NCI-H2081 treated with DMSO at 0.1 percent for 48 hours (cell line): ENCODE measurements around the gene KLC3.
"Not testable (repeated sequence)": the region's sequence is repeated elsewhere in the genome, so short reads cannot be mapped to it uniquely, and the experiment has no call there.

Experiments
- DNase-seq: peaks from one replicate; lab custom pipeline; 2025; lab: John Stamatoyannopoulos, UW

The KLC3 gene

GRCh38 chr19:45340232-45340898 is at the start of gene KLC3:
KLC3 (plus strand) TSS chr19:45340750; CDS start chr19:45345542, 4,792 bp downstream.
- no peak for DNase-seq

DNA sequence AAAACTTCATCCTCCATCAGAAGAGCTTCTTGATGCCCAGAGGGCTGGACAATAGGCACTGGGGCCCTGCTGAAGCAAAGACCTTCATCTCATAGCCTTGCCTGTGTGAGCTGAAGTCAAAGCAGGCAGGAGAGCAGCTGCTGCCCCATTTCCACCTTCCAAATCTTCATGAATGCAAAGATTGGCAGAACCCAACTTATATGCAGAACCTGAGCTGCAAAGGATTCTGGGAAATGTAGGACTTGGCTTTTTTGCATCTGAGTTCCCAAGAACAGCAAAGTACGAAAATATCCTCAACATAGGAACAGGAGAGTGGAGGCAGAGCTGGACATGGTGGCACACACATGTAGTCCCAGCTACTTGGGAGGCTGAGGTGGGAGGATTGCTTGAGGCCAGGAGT is 48.7 kb upstream of the KLC3 start:
- no peak for DNase-seq

GRCh38 chr19:45293682-45294081 is 46.9 kb upstream of the KLC3 start:
- no peak for DNase-seq

- no peak for DNase-seq
Observed at GRCh38 chr19:45294291-45295029, 46.1 kb upstream of the KLC3 start.

DNA sequence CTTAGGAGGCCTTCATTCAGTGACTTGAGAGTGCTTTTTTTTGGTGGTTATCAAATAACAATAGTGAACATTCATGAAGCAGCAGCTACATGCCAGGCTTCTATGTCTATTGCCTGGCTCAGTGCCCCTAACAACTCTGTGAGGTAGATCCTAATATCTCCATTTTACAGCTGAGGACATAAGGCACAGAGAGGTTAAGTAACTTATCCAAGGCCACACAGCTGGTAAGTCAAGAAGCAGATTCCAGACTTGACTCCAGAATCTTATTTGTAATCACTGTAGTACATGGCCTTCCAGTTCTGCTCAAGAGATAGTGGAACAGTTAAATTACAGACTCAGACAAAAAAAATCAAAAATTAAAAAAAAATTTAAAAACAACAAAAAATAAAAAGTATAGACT is 44.7 kb upstream of the KLC3 start:
- no peak for DNase-seq

DNA sequence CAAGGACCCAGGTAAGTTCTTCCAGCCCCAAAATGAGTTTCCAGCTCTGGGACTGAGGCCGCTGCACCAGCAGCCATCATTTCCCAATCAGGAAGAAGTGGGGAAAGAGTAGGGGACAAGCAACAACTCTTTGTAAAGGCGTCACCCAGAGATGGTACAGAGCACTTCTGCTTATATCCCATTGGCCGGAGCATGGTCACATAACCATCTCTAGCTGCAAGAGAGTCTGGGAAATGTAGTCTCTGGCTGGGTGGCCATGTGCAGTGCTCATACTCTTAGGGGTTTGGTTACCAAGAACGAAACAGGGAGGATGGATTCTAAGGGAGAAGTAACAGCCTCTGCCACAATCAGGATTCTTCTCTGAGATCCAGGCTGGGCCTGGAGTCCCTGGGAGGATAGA is 44.2 kb upstream of the KLC3 start:
- DNase-seq, result no peak

DNA sequence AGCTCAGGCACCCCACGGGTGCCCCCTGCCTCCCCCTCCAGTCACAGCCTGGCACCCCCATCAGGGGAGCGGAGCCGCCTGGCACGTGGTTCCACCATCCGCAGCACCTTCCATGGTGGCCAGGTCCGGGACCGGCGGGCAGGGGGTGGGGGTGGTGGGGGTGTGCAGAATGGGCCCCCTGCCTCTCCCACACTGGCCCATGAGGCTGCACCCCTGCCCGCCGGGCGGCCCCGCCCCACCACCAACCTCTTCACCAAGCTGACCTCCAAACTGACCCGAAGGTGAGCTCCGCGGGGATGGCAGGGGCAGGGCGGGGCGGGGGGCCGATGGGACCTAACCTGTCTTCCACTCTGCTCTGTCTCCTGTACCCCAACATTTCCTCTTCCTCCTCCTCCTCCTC is 42.9 kb upstream of the KLC3 start:
- DNase-seq, result no peak

- DNase-seq, result no peak
Observed at GRCh38 chr19:45298264-45298663, 42.3 kb upstream of the KLC3 start.

- DNase-seq, result no peak
Observed at GRCh38 chr19:45299719-45300118, 40.8 kb upstream of the KLC3 start.

DNA sequence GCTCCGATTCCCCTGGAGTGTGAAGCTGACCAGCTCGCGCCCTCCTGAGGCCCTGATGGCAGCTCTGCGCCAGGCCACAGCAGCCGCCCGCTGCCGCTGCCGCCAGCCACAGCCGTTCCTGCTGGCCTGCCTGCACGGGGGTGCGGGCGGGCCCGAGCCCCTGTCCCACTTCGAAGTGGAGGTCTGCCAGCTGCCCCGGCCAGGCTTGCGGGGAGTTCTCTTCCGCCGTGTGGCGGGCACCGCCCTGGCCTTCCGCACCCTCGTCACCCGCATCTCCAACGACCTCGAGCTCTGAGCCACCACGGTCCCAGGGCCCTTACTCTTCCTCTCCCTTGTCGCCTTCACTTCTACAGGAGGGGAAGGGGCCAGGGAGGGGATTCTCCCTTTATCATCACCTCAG is 38.1 kb upstream of the KLC3 start:
- no peak for DNase-seq

GRCh38 chr19:45303269-45304060 is 37.1 kb upstream of the KLC3 start:
- no peak for DNase-seq

GRCh38 chr19:45304141-45304926 is 36.2 kb upstream of the KLC3 start:
- no peak for DNase-seq

- no peak for DNase-seq
Observed at GRCh38 chr19:45305007-45305406, 35.5 kb upstream of the KLC3 start.

- no peak for DNase-seq
Observed at GRCh38 chr19:45305421-45305820, 35.1 kb upstream of the KLC3 start.

GRCh38 chr19:45306040-45306439 is 34.5 kb upstream of the KLC3 start:
- DNase-seq, result no peak

- no peak for DNase-seq
Observed at GRCh38 chr19:45306518-45307027, 34.0 kb upstream of the KLC3 start.

GRCh38 chr19:45307361-45307760 is 33.2 kb upstream of the KLC3 start:
- DNase-seq, result no peak

- DNase-seq, result not testable (repeated sequence)
Observed at GRCh38 chr19:45309322-45309721, 31.2 kb upstream of the KLC3 start.

GRCh38 chr19:45311621-45312020 is 28.9 kb upstream of the KLC3 start:
- DNase-seq, result no peak

DNA sequence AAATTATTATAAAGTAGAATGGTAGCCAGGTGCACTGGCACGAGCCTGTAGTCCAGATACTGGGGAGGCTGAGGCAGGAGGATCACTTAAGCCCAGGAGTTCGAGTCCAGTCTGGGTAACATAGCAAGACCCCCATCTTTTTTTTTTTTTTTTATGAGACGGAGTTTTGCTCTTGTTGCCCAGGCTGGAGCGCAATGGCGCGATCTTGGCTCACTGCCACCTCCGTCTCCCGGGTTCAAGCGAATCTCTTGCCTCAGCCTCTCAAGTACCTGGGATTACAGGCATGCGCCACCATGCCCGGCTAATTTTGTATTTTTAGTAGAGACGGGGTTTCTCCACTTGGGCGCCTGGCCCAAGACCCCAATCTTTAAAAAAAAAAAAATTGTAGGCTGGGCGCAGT is 28.3 kb upstream of the KLC3 start:
- DNase-seq, result not testable (repeated sequence)

DNA sequence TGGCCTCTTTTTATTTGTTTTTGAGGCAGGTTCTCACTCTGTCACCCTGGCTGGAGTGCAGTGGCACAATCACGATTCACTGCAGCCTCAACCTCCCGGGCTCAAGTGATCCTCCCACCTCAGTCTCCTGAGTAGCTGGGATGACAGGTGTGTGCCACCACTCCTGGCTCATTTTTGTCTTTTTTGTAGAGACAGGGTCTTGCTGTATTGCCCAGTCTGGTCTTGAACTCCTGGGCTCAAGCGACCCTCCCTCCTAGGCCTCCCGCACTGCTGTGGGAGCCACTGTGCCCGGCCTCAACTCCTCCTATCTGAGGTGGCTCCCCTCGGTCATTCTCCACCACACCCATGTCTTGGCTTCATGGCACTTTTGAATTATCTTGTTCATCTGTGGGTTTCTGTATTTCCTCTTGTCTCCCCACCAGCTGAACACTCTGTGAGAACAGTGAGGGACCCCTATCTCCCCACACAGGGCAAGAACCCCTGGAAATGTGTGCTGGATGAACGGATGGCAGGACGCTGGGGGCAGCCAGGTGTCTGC is 25.8 kb upstream of the KLC3 start:
- no peak for DNase-seq

- no peak for DNase-seq
Observed at GRCh38 chr19:45315304-45315703, 25.2 kb upstream of the KLC3 start.
